GM12878 (cell line): ENCODE measurements around the gene TTLL3. TPM values are rescaled to one million over a fixed set of nuclear protein-coding genes. Genes with fewer than 3 reads are reported as not detected.

Experiments
- ATAC-seq: fragments of 200-7000 bp; cut with Tn5 transposase; 3 replicates; pipeline ENCODE4 v1.9.1; 2020; ENCODE audit warnings: mild to moderate bottlenecking, moderate library complexity
- BruUV-seq: library from RNA; stranded (reverse); fragments of 400-500 nt; replicated peaks from 2 replicates; lab custom pipeline; 2021; lab: Mats Ljungman, UMichigan
- CTCF ChIA-PET: fragments of 300-600 bp; sonication (Branson Sonifier 250); formaldehyde crosslinking; extraction: SDS; loops from one replicate; lab custom pipeline; 2021; ENCODE audit warnings: inconsistent platforms; lab: Yijun Ruan, JAX
- POLR2A ChIA-PET: fragments of 350-600 bp; formaldehyde crosslinking; extraction: SDS; loops from one replicate; lab custom pipeline; 2021; ENCODE audit warnings: inconsistent platforms; lab: Charles Lee
- RAD21 ChIA-PET: fragments of 300-600 bp; sonication (Branson Sonifier 250); formaldehyde crosslinking; loops from one replicate; lab custom pipeline; 2023; ENCODE audit warnings: antibody characterized with exemption; ENCODE audit not compliant: unreplicated experiment; lab: Charles Lee
- SMC1A ChIA-PET: fragments of 300-600 bp; sonication (Branson Sonifier 250); formaldehyde crosslinking; loops from one replicate; lab custom pipeline; 2023; ENCODE audit not compliant: unreplicated experiment, uncharacterized antibody; lab: Charles Lee
- DNase-seq: peaks from one replicate; pipeline ENCODE4 v3.0.0-alpha.2; 2011; ENCODE audit warnings: low read depth, low spot score
- FAIRE-seq: peaks from 3 replicates; lab custom pipeline; 2011; peaks lifted over from hg19 to GRCh38; lab: Jason Lieb, UNC
- H2AFZ ChIP-seq: 2 replicates; pipeline ENCODE4 v1.6.0; 2011; ENCODE audit warnings: low read depth, low read length, control low read depth; ENCODE audit not compliant: control insufficient read depth
- H3K27ac ChIP-seq: 2 replicates; pipeline ENCODE4 v1.5.1; 2011; ENCODE audit warnings: control low read depth; ENCODE audit not compliant: control insufficient read depth, insufficient read depth
- H3K27me3 ChIP-seq, 2 experiments: replicated peaks in 1 of 2; 2 replicates each; pipeline versions ENCODE4 v1.6.0 to v1.6.1; 2011; ENCODE audit warnings: low read length in 1 of 2; ENCODE audit not compliant: control insufficient read depth in 2 of 2, insufficient read depth in 2 of 2
- H3K36me3 ChIP-seq, 2 experiments: 2 replicates each; pipeline ENCODE4 v1.5.1; 2011; ENCODE audit warnings: low read length in 1 of 2; ENCODE audit not compliant: control insufficient read depth in 2 of 2, insufficient read depth in 2 of 2
- H3K4me1 ChIP-seq: 2 replicates; pipeline ENCODE4 v1.6.1; 2011; ENCODE audit warnings: mild to moderate bottlenecking, low read length, moderate library complexity, mixed read lengths; ENCODE audit not compliant: control insufficient read depth, insufficient read depth
- H3K4me2 ChIP-seq: 2 replicates; pipeline ENCODE4 v1.6.0; 2011; ENCODE audit warnings: control low read depth; ENCODE audit not compliant: control insufficient read depth, insufficient read depth
- H3K4me3 ChIP-seq: fragments of 200-600 bp; sonication (generic); 2 replicates; pipeline ENCODE4 v1.5.1; 2016
- H3K79me2 ChIP-seq: 2 replicates; pipeline ENCODE4 v1.6.0; 2011; ENCODE audit warnings: low read length; ENCODE audit not compliant: control insufficient read depth, insufficient read depth
- H3K9ac ChIP-seq: 2 replicates; pipeline ENCODE4 v1.8.0; 2011; ENCODE audit warnings: low read length, control low read depth, mixed read lengths; ENCODE audit not compliant: control insufficient read depth, insufficient read depth
- H3K9me3 ChIP-seq: replicated peaks from 3 replicates; pipeline ENCODE4 v1.5.1; 2011; ENCODE audit warnings: mild to moderate bottlenecking, low read length; ENCODE audit not compliant: control insufficient read depth, insufficient read depth
- H4K20me1 ChIP-seq: 2 replicates; pipeline ENCODE4 v1.6.0; 2011; ENCODE audit not compliant: control insufficient read depth, insufficient read depth
- BMI1 ChIP-seq: fragments of 450-650 bp; IDR thresholded peaks from 2 replicates; pipeline ENCODE4 v1.6.1; 2016; ENCODE audit warnings: mild to moderate bottlenecking, moderate library complexity, borderline replicate concordance
- BRCA1 ChIP-seq: IDR thresholded peaks from 2 replicates; pipeline ENCODE4 v1.6.1; 2011; ENCODE audit warnings: low read depth, low read length, improper control_type of control experiment
- CBX5 ChIP-seq: sonication (generic); IDR thresholded peaks from 2 replicates; pipeline ENCODE4 v1.6.1; 2016; ENCODE audit warnings: low read depth, moderate library complexity, mild to moderate bottlenecking, inconsistent platforms
- GATAD2B ChIP-seq: fragments of 450-650 bp; conservative IDR thresholded peaks from 2 replicates; pipeline ENCODE4 v1.6.1; 2017; ENCODE audit warnings: low read depth, mild to moderate bottlenecking, moderate library complexity
- JUNB ChIP-seq: IDR thresholded peaks from 2 replicates; pipeline ENCODE4 v1.6.1; 2016; ENCODE audit warnings: antibody characterized with exemption, mild to moderate bottlenecking
- MTA2 ChIP-seq: fragments of 450-650 bp; IDR thresholded peaks from 2 replicates; pipeline ENCODE4 v1.6.1; 2016; ENCODE audit warnings: low read depth, mild to moderate bottlenecking, moderate library complexity
- NFIC ChIP-seq: IDR thresholded peaks from 2 replicates; pipeline ENCODE4 v1.6.1; 2012; ENCODE audit warnings: low read depth, mild to moderate bottlenecking, inconsistent platforms, low read length, moderate library complexity
- NRF1 ChIP-seq: conservative IDR thresholded peaks from 2 replicates; pipeline ENCODE4 v1.6.1; 2011; ENCODE audit warnings: mild to moderate bottlenecking, low read depth, low read length, improper control_type of control experiment
- PAX5 ChIP-seq: IDR thresholded peaks from 2 replicates; pipeline ENCODE4 v1.6.1; 2011; ENCODE audit warnings: low read depth, low read length, borderline replicate concordance
- RB1 ChIP-seq: fragments of 450-650 bp; formaldehyde crosslinking; IDR thresholded peaks from 2 replicates; pipeline ENCODE4 v1.6.1; 2017; ENCODE audit warnings: mild to moderate bottlenecking, borderline replicate concordance
- SMAD1 ChIP-seq: fragments of 450-650 bp; IDR thresholded peaks from 2 replicates; pipeline ENCODE4 v1.6.1; 2018; ENCODE audit warnings: mild to moderate bottlenecking, low read depth; ENCODE audit not compliant: partially characterized antibody
- ZNF217 ChIP-seq: fragments of 450-650 bp; IDR thresholded peaks from 2 replicates; pipeline ENCODE4 v1.6.1; 2017; ENCODE audit warnings: antibody characterized with exemption, mild to moderate bottlenecking
- WGBS: methylation state at CpG from one replicate; pipeline ENCODE4 v1.1.6; 2016; ENCODE audit warnings: low lambda C conversion rate; ENCODE audit not compliant: insufficient replicate concordance, insufficient coverage; ENCODE audit errors: missing lambda C conversion rate; 5-methylcytosine and 5-hydroxymethylcytosine counted together
- in situ Hi-C: fragments of 300-500 bp; cut with MboI; formaldehyde crosslinking; loops from 9 replicates; pipeline ENCODE4 v1.14.3; 2018; ENCODE audit warnings: mixed read lengths
- intact Hi-C: fragments of 100-400 bp; cut with micrococcal nuclease; formaldehyde crosslinking; loops from one replicate; pipeline ENCODE4 v1.14.2; 2022; ENCODE audit not compliant: unreplicated experiment
- polyA plus RNA-seq, 11 experiments: library from polyadenylated mRNA; depleted of rRNA in 4 of 11; unstranded in 6 of 11; stranded (reverse) in 5 of 11; fragments of >200 nt; fragmentation: Nextera tagmentation in 4 of 11; fragmentation: Illumina TruSeq in 1 of 11; extraction: Ambion mirVana in 4 of 11; extraction: Trizol in 1 of 11; gene quantifications; 1 replicate in 1 of 11; 2 replicates in 10 of 11; pipeline versions ENCODE4 v1.2.1 to v1.2.3, GENCODE V29; 2011 to 2016; ENCODE audit warnings: inconsistent platforms in 2 of 11, missing spikeins in 2 of 11, low read depth in 1 of 11
- total RNA-seq, 4 experiments: library from RNA; depleted of rRNA in 3 of 4; stranded (reverse); fragments of >200 nt in 3 of 4; fragmentation: Illumina TruSeq in 1 of 4; extraction: Trizol in 1 of 4; gene quantifications; 2 replicates each; pipeline versions ENCODE4 v1.2.1 to v1.2.3, GENCODE V29; 2013 to 2021
- TF ChIP-seq, protein P1 (sequence below): fragments of 450-650 bp; formaldehyde crosslinking; IDR thresholded peaks from 2 replicates; pipeline ENCODE4 v1.4.0; 2020; ENCODE audit warnings: mild to moderate bottlenecking, moderate library complexity
- TF ChIP-seq, protein P2 (sequence below): fragments of 450-650 bp; IDR thresholded peaks from 2 replicates; pipeline ENCODE4 v1.6.1; 2016; ENCODE audit warnings: mild to moderate bottlenecking
- TF ChIP-seq, protein P3 (sequence below): fragments of 450-650 bp; IDR thresholded peaks from 2 replicates; pipeline ENCODE4 v1.6.1; 2017; ENCODE audit warnings: borderline replicate concordance

TTLL3 gene
- total and polyA plus RNA-seq, 10 of the 15 experiments (the other 5 are each of a cell fraction or from before 2014, with no cell fraction given) = 4.2 to 51.3 (median 18.9) TPM

DNA sequence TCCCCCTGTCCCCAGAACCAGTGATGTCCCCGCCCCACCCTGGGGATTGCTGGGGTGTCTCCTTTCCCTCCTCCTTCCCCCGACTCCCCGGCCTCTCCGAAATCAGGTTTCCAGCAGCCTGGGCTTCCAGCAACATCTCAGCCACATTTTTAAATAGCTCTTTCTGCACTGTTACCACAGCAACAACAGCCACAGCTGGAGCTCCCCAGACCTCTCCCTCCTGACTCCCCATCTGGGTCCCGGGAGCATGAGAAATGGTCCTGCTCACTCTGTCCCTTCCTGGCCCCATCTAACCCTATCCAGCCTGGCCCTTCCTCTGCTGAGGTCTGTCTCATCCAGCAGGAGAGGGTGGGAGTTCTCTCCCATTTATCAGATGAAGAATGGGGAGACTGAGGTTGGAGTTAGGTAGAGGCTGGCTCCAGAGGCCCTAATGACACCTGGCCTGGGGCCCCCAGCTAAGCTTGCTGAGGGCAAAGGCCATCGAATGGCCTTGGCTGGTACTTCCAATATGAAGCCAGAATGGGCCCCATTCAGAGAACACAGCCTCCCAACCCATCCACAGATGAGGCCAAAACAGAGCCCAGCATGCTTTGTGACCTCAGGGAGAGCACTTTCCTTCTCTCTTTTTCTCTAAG, 41.8 kb upstream of the TTLL3 start:
- ChIA-PET CTCF (interaction anchor here (0.6 kb wide), 1 partner anchor 823 kb away, joined by 4 read pairs; no protein-coding TSS in a partner anchor), POLR2A (interaction anchor here (0.9 kb wide), 1 partner anchor 14 kb away, joined by 3 read pairs; no protein-coding TSS in a partner anchor)
- no peak for FAIRE-seq
- TF ChIP-seq, protein P1, sequence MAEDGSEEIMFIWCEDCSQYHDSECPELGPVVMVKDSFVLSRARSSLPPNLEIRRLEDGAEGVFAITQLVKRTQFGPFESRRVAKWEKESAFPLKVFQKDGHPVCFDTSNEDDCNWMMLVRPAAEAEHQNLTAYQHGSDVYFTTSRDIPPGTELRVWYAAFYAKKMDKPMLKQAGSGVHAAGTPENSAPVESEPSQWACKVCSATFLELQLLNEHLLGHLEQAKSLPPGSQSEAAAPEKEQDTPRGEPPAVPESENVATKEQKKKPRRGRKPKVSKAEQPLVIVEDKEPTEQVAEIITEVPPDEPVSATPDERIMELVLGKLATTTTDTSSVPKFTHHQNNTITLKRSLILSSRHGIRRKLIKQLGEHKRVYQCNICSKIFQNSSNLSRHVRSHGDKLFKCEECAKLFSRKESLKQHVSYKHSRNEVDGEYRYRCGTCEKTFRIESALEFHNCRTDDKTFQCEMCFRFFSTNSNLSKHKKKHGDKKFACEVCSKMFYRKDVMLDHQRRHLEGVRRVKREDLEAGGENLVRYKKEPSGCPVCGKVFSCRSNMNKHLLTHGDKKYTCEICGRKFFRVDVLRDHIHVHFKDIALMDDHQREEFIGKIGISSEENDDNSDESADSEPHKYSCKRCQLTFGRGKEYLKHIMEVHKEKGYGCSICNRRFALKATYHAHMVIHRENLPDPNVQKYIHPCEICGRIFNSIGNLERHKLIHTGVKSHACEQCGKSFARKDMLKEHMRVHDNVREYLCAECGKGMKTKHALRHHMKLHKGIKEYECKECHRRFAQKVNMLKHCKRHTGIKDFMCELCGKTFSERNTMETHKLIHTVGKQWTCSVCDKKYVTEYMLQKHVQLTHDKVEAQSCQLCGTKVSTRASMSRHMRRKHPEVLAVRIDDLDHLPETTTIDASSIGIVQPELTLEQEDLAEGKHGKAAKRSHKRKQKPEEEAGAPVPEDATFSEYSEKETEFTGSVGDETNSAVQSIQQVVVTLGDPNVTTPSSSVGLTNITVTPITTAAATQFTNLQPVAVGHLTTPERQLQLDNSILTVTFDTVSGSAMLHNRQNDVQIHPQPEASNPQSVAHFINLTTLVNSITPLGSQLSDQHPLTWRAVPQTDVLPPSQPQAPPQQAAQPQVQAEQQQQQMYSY = no peak
- TF ChIP-seq BMI1 (no peak), RB1 (no peak), CBX5 (no peak), BRCA1 (no peak), MTA2 (no peak), ZNF217 (no peak), SMAD1 (no peak), NRF1 (no peak), GATAD2B (no peak), PAX5 (no peak), NFIC (no peak), JUNB (no peak)
- TF ChIP-seq, protein P2, sequence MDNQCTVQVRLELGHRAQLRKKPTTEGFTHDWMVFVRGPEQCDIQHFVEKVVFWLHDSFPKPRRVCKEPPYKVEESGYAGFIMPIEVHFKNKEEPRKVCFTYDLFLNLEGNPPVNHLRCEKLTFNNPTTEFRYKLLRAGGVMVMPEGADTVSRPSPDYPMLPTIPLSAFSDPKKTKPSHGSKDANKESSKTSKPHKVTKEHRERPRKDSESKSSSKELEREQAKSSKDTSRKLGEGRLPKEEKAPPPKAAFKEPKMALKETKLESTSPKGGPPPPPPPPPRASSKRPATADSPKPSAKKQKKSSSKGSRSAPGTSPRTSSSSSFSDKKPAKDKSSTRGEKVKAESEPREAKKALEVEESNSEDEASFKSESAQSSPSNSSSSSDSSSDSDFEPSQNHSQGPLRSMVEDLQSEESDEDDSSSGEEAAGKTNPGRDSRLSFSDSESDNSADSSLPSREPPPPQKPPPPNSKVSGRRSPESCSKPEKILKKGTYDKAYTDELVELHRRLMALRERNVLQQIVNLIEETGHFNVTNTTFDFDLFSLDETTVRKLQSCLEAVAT = no peak
- TF ChIP-seq, protein P3, sequence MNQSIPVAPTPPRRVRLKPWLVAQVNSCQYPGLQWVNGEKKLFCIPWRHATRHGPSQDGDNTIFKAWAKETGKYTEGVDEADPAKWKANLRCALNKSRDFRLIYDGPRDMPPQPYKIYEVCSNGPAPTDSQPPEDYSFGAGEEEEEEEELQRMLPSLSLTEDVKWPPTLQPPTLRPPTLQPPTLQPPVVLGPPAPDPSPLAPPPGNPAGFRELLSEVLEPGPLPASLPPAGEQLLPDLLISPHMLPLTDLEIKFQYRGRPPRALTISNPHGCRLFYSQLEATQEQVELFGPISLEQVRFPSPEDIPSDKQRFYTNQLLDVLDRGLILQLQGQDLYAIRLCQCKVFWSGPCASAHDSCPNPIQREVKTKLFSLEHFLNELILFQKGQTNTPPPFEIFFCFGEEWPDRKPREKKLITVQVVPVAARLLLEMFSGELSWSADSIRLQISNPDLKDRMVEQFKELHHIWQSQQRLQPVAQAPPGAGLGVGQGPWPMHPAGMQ = no peak

More for the DNA sequence above, 41.8 kb upstream of the TTLL3 start:
- Histone ChIP-seq H2AFZ (no peak overlapping the region), H3K36me3 (no peaks in the 10 kb centered on the region), H3K4me1 (no peaks in the 10 kb centered on the region; the same call in 1 of the 2 replicates), H3K4me3 (no peak overlapping the region), H3K9ac (no peak overlapping the region), H4K20me1 (no peaks in the 10 kb centered on the region), H3K27me3 (peaks cover 0 to 2% of the 10 kb centered on the region in 2 experiments; a peak in 3 of 4 replicates), H3K9me3 (no peaks in the 10 kb centered on the region), H3K27ac (no peak overlapping the region), H3K79me2 (no peaks in the 10 kb centered on the region), H3K4me2 (no peak overlapping the region)
- WGBS = 66% methylated on average over 3 of the region's 6 CpGs
- ATAC-seq (no peak), DNase-seq (no peak)
- in situ Hi-C loops = no loop called here
- RAD21 ChIA-PET = no interaction called here
- SMC1A ChIA-PET = interaction anchor here (1.0 kb wide), 1 partner anchor 15 kb away, joined by 3 read pairs; no protein-coding TSS in a partner anchor
- no TSS peak for BruUV-seq
- intact Hi-C loops = no loop called here
